Astrocyte (in vitro differentiated cells and primary cell): ENCODE results near the gene PADI4. TPM values are rescaled to one million over a fixed set of nuclear protein-coding genes. Genes with fewer than 3 reads are reported as not detected.
A peak's percentile ranks its signal among the peaks of the same experiment; 100 is the strongest.

Experiments used
- DNase-seq: peaks from one replicate; pipeline ENCODE4 v3.0.0-alpha.2; 2010; ENCODE audit warnings: low read depth
- FAIRE-seq: peaks from 2 replicates; lab custom pipeline; 2011; peaks lifted over from hg19 to GRCh38; lab: Jason Lieb, UNC
- H2AFZ ChIP-seq: 2 replicates; pipeline ENCODE4 v1.6.0; 2012; ENCODE audit warnings: low read depth, low read length, inconsistent platforms
- H3K27ac ChIP-seq: 2 replicates; pipeline ENCODE4 v1.5.1; 2011; ENCODE audit warnings: low read depth, low read length, inconsistent platforms
- H3K27me3 ChIP-seq: 2 replicates; pipeline ENCODE4 v1.6.0; 2011; ENCODE audit warnings: low read length, inconsistent platforms; ENCODE audit not compliant: insufficient read depth
- H3K36me3 ChIP-seq: 2 replicates; pipeline ENCODE4 v1.5.1; 2011; ENCODE audit warnings: low read length, inconsistent platforms; ENCODE audit not compliant: insufficient read depth
- H3K4me1 ChIP-seq: 2 replicates; pipeline ENCODE4 v1.5.1; 2011; ENCODE audit warnings: low read length, inconsistent platforms; ENCODE audit not compliant: insufficient read depth
- H3K4me2 ChIP-seq: 2 replicates; pipeline ENCODE4 v1.6.0; 2012; ENCODE audit warnings: low read length, inconsistent platforms
- H3K4me3 ChIP-seq: 2 replicates; pipeline ENCODE4 v1.5.1; 2011; ENCODE audit warnings: low read depth, mild to moderate bottlenecking, low read length, inconsistent platforms; ENCODE audit not compliant: insufficient read depth
- H3K79me2 ChIP-seq: 2 replicates; pipeline ENCODE4 v1.6.0; 2012; ENCODE audit warnings: mild to moderate bottlenecking, low read length, inconsistent platforms; ENCODE audit not compliant: insufficient read depth
- H3K9ac ChIP-seq: 2 replicates; pipeline ENCODE4 v1.6.0; 2012; ENCODE audit warnings: mild to moderate bottlenecking, low read length, inconsistent platforms
- H3K9me3 ChIP-seq: 2 replicates; pipeline ENCODE4 v1.5.1; 2012; ENCODE audit warnings: low read depth, mild to moderate bottlenecking, low read length, inconsistent platforms; ENCODE audit not compliant: insufficient read depth
- H4K20me1 ChIP-seq: 2 replicates; pipeline ENCODE4 v1.6.0; 2012; ENCODE audit warnings: low read length, inconsistent platforms; ENCODE audit not compliant: insufficient read depth
- H3K27ac Mint-ChIP-seq: one replicate; pipeline ENCODE4 v1.8.0; 2021; ENCODE audit warnings: mild to moderate bottlenecking, mixed read lengths; ENCODE audit not compliant: unreplicated experiment
- H3K27me3 Mint-ChIP-seq: one replicate; pipeline ENCODE4 v1.8.0; 2021; ENCODE audit warnings: low read depth, mixed read lengths; ENCODE audit not compliant: unreplicated experiment
- H3K36me3 Mint-ChIP-seq: one replicate; pipeline ENCODE4 v1.8.0; 2021; ENCODE audit warnings: low read depth, mixed read lengths; ENCODE audit not compliant: unreplicated experiment
- H3K4me1 Mint-ChIP-seq: one replicate; pipeline ENCODE4 v1.8.0; 2021; ENCODE audit warnings: low read depth, mixed read lengths; ENCODE audit not compliant: unreplicated experiment
- H3K4me3 Mint-ChIP-seq: one replicate; pipeline ENCODE4 v1.8.0; 2021; ENCODE audit warnings: mild to moderate bottlenecking, moderate library complexity, mixed read lengths; ENCODE audit not compliant: unreplicated experiment
- H3K9me3 Mint-ChIP-seq: one replicate; pipeline ENCODE4 v1.8.0; 2021; ENCODE audit warnings: mild to moderate bottlenecking, mixed read lengths; ENCODE audit not compliant: unreplicated experiment
- CTCF ChIP-seq: IDR thresholded peaks from 2 replicates; pipeline ENCODE4 v1.5.1; 2011; ENCODE audit warnings: low read depth, mild to moderate bottlenecking, inconsistent platforms, low read length, moderate library complexity; ENCODE audit not compliant: insufficient read depth
- EZH2 ChIP-seq: IDR thresholded peaks from 2 replicates; pipeline ENCODE4 v1.6.1; 2012; ENCODE audit warnings: mild to moderate bottlenecking, low read length, inconsistent platforms; ENCODE audit not compliant: insufficient read depth
- total RNA-seq: library from RNA; stranded (reverse); gene quantifications from 2 replicates; pipeline ENCODE4 v1.2.1, GENCODE V29; 2021

PADI4 gene
- total RNA-seq, 1 donor from 2014 or later = not detected

- Histone ChIP-seq H2AFZ (no peak overlapping the region), H3K27me3 (no peaks in the 10 kb centered on the region), H3K9ac (no peak overlapping the region), H3K36me3 (no peaks in the 10 kb centered on the region), H3K4me1 (peaks cover 6% of the 10 kb centered on the region), H3K9me3 (no peaks in the 10 kb centered on the region), H4K20me1 (no peaks in the 10 kb centered on the region), H3K4me3 (no peak overlapping the region), H3K27ac (no peak overlapping the region), H3K4me2 (no peak overlapping the region), H3K79me2 (no peaks in the 10 kb centered on the region)
- H3K9me3 Mint-ChIP-seq = peaks cover 17% of the 10 kb centered on the region
- H3K27me3 Mint-ChIP-seq = peaks cover 18% of the 10 kb centered on the region
- no peak for FAIRE-seq
- H3K36me3 Mint-ChIP-seq = peaks cover 5% of the 10 kb centered on the region
- H3K4me3 Mint-ChIP-seq = no peak overlapping the region
- TF ChIP-seq CTCF = no peak
- TF ChIP-seq EZH2 = no peak
- H3K27ac Mint-ChIP-seq = no peak overlapping the region
- peaks cover 4% of the 10 kb centered on the region for H3K4me1 Mint-ChIP-seq
- DNase-seq = no peak
Observed at GRCh38 chr1:17346046-17346789, 38.2 kb downstream of the PADI4 start.

GRCh38 chr1:17347769-17348592 lies 40.0 kb downstream of the PADI4 start:
- no peaks in the 10 kb centered on the region for H3K9me3 ChIP-seq

More at GRCh38 chr1:17347769-17348592, 40.0 kb downstream of the PADI4 start:
- Histone ChIP-seq H3K4me1 (peaks cover 6% of the 10 kb centered on the region), H3K36me3 (no peaks in the 10 kb centered on the region), H3K4me3 (no peak overlapping the region), H3K4me2 (peak overlapping the region; percentile 10), H2AFZ (peak overlapping the region; percentile 36), H3K27ac (no peak overlapping the region), H3K27me3 (peaks cover 3% of the 10 kb centered on the region), H3K79me2 (no peaks in the 10 kb centered on the region), H4K20me1 (no peaks in the 10 kb centered on the region), H3K9ac (no peak overlapping the region)
- peak; percentile 56 for DNase-seq
- H3K36me3 Mint-ChIP-seq = peaks cover 5% of the 10 kb centered on the region
- H3K27ac Mint-ChIP-seq = no peak overlapping the region
- no peak for FAIRE-seq
- no peak overlapping the region for H3K4me3 Mint-ChIP-seq
- peaks cover 4% of the 10 kb centered on the region for H3K4me1 Mint-ChIP-seq
- peaks cover 17% of the 10 kb centered on the region for H3K9me3 Mint-ChIP-seq
- TF ChIP-seq CTCF (no peak), EZH2 (no peak)
- H3K27me3 Mint-ChIP-seq = peaks cover 30% of the 10 kb centered on the region
